OCI-M2 (cell line): Measurements from ENCODE around the gene NTHL1.

Experiments
- DNase-seq: peaks from one replicate; lab custom pipeline; 2025; ENCODE audit not compliant: unreplicated experiment; lab: John Stamatoyannopoulos, UW

Gene NTHL1

DNA sequence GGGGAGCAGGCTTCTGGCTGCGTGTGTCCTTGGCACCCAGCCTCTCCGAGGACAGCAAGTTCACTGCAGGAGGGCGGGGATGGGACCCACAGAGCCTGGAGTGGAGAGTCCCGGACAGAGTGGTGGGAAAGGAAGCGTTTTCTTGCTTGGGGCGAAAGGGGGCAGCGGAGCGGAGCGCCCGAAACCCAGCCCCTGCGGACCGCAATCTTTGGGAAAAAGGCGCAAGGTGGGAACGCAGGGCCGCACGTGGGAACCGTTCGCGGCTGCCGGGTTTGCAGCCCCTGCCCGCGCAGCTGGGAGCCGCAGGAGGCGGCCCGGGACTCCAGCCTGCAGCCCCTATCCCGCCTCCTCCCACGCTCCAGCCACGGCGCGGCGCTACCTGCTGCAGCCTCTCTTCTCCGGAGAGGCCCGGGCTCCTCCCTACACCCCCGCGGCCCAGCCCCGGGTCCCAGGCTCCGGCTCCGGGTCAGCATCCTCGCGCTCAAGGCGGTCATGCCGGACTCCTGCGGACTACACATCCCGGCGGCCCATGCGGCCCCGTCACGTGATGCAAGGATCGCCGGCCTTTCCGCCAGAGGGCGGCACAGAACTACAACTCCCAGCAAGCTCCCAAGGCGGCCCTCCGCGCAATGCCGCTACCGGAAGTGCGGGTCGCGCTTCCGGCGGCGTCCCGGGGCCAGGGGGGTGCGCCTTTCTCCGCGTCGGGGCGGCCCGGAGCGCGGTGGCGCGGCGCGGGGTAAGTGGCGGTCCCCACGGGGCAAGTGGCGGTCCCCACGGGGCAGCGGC, at the start of gene NTHL1, which contains the start of gene TSC2:
Gene NTHL1 (minus strand): TSS at position 505 of the 786 bp plus-strand sequence. CDS start 11 bp downstream, at position 494.
Gene TSC2 (plus strand): TSS at position 656 of the 786 bp plus-strand sequence. CDS start 631 bp downstream, outside the sequence.
- DNase-seq: peak; percentile 64

DNA sequence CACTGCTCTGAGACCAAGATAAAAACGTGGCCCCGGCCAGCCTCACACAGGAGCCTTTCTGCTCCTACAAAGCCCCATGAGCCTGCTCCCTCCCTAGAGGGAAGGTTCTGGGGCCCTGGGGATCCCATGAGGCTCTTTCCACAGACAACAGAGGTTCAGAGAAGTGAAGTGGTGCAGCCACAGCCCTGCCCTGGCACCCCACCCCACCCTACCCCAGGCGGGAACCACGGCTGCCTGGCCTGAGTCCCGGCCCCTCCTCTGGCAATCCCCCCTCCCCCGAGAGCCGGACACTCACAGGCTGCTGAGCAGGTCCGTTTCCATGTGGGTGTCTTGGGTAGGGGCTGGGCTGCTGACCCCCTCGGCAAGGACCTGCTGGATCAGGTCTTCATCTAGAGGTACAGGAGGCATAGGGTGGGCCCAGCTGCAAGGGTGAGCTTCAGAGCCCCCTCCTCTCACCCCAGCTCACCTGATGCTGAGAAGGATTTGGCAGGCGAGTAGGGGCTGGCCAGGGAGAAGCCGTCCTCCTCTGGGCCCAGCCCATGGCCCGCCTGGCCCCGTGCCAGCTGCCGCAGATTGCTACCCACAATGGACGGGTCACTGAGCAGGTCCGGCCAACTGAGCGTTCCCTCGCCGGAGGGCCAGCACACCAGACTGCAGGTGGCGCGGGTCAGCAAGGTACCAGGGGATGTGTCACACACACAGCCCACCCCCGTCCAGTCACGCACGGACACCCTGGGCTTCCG, 49.4 kb upstream of the NTHL1 start:
- DNase-seq: no peak

DNA sequence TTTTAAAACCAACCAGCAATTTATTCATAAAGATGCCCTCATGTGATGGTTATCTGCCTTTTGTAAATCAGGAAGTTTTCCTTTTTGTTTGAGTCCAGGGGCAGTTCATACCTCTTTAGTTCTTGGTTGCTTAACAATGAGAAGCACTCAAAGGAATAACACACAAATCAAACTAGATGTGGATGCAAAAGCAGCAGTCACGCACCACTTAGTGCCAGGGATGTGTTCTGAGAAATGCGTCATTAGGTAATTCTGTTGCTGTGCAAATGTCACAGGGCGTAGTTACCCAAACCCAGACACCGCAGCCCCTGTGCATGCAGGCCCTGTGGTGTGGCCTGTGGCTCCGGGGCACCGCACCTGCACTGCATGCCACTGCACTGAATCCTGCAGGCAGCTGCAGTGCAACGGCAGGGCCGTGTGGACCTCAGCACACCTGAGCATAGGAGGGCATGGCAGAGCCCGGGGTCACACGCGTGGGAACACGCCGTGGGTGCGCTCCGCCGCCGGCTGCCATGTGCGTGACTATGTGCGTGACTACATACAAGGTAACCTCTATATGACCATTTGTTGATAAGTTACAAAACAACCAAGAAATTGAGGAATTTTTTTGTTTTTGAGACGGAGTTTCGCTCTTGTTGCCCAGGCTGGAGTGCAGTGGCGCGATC, 48.4 kb upstream of the NTHL1 start:
- no peak for DNase-seq

DNA sequence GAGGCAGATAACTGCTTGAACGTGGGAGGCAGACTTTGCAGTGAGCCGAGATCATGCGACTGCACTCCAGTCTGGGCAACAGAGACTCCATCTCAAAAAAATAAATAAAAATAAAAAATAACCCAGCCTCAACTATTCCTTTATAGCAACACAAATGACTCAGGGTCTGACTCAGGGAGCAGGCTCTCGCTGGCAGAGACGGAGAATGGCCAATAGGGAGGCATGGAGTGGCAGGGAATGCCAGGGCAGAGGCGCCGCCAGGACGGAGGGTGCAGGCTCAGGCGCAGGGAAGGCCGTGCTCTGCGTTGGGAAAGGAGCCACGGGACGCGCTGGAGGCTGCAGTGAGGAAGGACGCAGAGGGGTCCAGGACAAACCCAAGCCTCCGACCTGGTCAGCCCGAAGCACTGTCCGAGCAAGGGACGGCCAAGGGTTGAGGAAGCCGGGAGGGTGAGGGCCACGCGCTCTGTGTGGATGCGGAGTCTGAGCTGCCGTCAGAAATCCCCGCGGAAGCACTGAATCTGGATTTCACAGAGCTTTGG, 47.8 kb upstream of the NTHL1 start:
- DNase-seq: no peak

DNA sequence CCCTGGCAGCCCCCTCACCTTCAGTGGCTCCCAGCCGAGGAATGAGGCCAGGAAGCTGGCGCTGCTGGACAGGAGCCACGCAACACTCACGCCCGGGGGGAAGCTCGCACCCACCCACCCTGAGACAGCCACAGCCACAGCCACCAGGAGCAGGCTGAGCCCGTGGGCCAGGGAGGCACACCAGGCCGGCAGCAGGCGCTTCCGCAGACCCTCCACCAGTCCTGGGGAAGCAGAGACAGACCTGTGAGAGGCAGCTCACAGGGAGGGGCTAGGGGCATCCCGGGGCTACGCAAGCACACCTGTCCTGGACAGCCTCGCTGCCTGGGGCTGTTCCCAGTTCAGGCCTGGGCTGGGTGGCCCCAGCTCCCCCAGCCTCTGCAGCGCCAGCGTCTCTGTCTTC, 46.2 kb upstream of the NTHL1 start:
- no peak for DNase-seq

DNA sequence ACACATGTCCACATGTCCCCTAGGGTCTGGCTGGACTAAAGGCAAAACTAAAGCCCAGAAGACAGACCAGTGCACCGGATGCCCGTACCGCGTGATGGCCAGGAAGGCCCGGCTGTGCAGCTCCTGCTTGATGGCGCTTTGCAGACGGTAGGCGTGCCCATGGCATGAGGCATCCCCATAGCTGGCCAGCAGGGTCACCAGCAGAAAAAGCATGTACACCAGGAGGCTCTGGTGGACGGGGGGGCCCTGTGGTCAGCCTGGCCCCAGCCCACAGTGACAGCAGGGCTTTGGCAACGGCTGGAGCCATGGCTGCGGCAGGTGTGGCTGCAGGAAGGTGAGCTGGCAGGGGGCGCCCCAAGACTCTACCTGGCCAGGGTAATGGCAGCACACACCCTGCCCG, 45.2 kb upstream of the NTHL1 start:
- DNase-seq: no peak

DNA sequence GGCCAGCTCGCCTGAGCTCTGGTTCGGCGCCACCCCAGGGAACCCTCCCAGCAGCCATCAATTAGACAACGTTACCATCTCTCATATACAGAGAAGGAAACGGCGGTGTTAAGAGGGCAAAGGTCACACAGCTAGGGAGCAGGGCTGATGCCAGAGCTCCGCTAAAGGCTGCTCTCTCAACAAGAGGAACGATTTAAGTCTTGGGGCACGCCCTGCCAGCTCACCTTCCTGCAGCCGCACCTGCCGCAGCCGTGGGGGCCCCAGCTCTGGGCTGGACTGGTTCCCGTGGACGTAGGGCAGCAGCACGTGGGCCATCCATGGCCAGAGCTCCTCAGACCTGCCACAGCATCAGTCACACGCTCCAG, 44.6 kb upstream of the NTHL1 start:
- no peak for DNase-seq

DNA sequence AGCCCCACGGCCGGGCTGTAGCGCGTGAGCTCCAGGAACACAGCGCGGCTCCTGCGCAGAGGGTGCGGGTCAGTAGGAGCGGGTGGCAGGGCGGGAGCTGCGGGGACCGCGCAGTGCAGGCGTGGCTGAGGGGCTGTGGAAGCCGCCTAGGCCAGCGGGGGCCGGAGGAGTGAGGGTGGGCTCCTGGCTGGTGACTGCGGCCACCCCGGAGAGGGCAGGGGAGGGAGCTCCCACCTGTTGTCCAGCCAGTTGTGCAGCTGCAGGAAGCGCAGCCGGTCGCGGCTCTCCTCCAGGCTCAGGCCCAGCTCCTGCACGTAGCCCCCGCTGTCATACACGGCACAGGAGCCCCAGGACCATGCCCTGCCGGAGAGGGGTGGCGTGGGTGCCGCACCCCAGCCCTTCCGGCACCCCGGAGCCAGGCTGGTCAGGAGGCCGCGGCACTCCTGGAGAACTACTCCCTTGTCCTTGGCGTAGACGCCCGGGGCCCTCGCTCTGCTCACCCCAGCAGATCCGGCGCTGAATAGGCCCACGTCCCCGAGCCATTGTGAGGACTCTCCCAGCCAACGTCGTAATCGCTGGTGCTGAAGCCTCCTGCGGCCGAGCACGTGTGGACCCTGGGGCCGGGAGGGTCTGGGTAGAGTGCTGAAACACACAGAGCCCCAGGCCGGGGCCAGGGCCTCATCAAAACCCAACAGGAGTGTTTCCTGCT, 44.1 kb upstream of the NTHL1 start:
- no peak for DNase-seq

DNA sequence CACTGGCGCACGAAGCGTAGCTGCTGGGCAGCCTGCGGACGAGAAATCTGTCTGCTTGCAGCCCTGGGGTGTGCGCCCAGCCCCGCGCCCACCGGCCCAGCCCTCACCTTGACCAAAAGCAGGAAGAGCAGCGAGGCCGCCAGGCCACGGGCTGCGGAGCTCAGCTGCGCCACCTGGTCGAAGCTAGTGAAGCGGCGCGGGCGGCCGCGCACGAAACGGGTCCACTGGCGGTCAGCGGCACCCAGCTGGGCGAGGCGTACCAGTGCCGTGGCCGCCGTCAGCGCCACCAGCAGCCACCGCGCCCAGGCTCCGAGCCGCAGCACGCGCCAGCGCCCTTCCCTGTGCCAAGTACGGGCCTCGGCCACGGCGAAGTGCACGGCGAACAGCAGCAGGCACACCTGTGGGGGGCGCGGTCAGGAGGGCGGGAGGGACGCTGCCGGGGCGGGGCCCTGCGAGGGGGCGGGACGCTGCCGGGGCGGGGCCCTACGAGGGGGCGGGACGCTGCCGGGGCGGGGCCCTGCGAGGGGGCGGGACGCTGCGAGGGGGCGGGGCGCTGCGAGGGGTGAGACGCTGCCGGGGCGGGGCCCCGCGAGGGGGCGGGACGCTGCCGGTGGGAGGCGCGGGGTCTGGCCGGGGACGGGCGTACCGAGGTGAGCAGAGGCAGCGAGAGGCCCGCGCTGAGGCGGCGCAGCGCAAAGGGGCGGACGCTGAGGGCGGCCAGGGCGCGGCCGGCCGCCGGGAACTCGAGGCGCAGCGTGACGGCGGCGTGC, 43.3 kb upstream of the NTHL1 start:
- DNase-seq: no peak

DNA sequence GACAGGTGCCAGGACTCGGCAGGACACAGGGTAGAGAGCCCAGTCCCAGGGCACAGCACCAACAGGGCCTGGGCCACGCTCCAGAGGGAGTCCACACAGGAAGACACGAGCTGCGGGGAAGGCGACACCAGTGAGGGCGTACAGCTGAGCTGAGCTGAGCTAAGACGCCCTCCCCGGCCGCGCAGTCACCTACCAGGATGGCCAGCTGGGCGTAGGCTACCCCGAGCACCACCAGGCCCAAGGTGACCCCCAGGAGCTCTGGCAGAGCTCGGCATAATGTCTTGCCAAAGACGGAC, 42.8 kb upstream of the NTHL1 start:
- DNase-seq: no peak

DNA sequence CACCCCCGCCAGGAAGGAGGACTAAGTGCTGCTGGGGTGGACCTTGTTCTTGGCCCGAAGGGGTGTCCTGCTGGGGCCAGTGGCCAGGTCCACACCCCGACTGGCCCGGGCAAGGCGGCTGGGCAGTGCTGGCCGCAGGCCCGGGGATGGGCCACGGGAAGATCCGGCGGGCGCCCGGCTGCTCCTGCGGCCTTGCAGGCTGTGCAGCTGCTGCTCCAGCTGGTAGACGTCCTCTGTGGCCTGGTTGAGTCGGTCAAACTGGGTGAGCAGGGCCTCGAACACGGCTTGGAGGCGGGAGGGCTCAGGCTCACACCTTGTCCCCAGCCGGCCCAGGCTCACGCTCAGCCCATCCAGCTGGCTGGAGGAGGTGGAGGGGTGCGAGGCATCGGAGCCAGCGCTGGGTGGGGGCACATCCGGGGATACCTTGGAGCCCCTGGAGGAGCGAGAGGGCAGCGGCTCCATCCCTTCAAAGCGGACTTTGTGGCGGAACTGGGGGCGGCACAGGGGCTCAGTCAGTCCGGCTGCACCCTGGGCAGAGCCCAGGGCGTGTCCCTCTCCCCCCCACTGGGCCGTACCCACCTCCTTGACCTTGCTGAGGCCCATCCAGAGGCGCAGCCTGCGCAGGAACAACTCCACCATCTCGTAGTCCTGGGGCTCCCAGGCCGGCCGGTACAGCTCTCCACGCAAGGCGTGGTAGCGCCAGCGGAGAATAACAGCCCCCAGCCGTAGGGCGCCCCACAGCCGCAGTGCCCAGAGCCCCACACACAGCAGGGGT, 42.3 kb upstream of the NTHL1 start:
- DNase-seq: no peak

DNA sequence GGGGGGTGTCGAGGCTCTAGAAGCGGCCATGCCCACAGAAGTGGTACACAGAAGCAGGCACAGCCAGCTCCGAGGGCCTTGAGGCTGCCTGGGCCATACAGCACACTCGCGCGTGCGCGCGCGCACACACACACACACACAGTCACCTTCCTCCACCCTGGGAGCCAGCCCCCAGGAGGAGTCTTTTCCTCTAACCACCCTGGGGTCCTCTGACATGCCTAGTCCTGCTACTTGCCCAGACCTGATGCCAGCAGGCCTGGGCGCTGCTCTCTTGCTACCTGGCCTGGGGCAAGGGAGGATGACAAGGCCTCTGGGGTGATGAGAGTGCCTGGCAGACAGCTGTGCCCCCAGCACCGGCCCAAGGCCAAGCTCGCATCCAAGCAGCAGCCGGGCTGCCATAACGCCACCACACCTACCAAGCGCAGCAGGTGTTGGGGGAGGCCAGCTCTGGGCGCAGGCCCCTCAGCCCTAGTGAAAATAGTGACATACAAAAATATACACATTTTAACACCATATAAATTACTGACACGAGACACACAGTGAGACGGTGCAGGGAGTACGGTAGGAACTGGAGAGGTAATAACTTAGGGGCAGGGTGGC, 41.2 kb upstream of the NTHL1 start:
- DNase-seq: no peak

DNA sequence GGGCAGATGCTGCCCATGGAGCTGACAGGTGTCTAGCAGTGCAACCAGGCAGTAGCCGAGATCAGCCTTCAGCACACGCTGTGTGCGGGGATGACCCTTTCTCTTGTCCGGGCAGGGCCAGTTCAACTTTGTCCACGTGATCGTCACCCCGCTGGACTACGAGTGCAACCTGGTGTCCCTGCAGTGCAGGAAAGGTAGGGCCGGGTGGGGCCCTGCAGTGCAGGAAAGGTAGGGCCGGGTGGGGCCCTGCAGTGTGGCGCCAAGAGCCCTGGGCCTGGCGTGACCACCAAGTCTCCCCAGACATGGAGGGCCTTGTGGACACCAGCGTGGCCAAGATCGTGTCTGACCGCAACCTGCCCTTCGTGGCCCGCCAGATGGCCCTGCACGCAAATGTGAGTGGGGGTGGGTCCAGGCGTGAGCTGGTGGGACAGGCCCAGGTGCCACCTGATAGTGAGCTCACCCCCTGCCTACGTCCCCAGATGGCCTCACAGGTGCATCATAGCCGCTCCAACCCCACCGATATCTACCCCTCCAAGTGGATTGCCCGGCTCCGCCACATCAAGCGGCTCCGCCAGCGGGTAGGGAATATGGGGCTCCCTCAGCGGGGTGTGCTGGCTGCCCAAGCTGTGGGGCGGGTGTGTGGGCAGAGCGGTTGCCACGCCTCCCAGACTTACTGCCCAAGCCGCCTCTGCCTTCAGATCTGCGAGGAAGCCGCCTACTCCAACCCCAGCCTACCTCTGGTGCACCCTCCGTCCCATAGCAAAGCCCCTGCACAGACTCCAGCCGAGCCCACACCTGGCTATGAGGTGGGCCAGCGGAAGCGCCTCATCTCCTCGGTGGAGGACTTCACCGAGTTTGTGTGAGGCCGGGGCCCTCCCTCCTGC, 40.4 kb upstream of the NTHL1 start:
- DNase-seq: no peak

DNA sequence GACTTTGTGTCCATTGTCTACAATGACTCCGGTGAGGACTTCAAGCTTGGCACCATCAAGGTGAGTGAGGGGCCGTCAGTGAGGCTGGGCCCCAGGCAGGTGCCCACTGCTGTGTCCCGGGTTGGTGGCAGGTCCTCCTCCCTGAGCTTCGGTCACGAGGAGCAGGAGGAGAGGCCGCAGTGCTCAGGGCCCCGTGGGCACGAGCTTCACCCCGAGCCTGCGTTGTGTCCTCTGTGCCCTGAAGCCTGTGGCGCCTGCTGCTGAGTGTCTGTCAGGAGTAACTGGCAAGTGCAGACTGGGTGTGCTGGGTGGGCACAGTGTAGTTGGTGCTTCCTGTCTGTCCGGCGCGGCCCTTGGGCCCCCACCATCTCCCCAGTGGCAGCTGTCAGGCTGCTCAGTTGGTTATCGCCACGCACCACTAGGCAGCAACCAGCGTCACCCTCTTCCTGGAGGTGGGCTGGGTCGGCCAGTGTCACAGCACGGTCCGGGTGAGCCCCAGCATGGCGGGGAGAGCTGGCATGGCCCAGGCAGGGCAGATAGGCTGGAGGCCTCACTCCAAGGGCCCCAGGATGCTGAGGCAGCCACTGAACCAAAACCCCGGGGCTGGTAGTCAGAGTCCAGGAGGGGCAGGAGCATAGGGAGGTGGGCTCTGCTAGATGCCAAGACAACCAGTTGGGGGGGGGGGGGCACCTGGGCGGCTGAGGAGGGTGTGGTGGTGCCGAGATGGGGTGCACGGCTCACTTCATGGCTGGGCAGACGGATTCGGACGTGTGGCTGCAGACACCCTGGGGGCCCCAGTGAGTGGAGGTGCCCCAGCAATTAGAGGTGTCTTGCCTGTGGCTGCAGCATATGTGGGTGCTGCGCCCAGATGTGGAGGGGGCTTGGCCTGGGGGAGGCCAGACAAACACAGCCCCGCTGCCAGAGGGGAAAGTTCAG, 39.4 kb upstream of the NTHL1 start:
- DNase-seq: no peak

DNA sequence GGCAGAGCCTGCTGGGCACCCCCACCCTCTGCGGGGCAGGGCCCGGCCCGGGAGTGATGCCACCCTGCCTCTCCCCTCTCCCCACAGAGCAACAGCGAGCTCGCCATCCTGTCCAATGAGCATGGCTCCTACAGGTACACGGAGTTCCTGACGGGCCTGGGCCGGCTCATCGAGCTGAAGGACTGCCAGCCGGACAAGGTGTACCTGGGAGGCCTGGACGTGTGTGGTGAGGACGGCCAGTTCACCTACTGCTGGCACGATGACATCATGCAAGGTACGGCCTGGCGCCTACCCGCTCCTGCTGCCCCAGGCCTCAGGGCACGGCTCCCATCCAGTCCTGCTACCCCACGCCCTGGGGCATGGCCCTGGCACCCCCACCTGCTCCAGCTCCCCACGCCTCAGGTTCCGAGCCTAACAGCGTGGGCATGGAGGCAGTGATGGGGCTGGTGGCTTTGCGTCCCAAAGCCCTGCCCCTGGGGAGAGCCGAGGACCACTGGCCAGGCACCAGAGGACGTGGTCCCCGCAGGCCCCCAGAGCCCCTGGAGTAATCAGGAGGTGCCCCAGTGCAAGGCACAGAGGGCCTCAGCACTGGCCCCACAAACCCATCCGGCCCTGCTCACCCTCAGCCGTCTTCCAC, 38.6 kb upstream of the NTHL1 start:
- DNase-seq: no peak

DNA sequence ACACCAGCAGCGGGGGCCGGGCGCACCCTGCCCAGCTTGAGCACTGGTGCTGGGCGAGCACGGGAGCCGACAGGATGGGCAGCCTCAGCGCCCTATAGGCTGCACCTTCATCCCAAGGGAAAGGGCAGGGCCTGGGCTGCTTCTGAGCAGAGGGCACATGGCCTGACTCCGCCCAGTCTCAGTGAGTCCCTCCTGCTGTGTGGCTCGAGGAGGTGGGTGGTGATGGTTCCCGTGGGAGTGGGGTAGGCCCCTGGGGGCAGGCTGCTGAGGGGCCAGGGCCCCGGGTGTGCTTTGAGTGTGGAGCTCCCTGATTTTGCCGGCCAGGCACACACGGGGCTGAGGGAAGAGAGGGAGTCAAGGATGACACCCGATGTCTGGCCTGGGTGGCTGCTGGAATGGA, 38.0 kb upstream of the NTHL1 start:
- no peak for DNase-seq
